Dendritic cell treated with granulocyte-macrophage colony-stimulating factor and Interleukin-4, amounts not matched to agents 40 ng/mL and 50 ng/mL, for 4 days (primary cell): ENCODE data around the gene SSUH2.

Experiments
- H3K27ac Mint-ChIP-seq: one replicate; pipeline ENCODE4 v1.8.0; 2022; ENCODE audit warnings: mild to moderate bottlenecking, mixed read lengths
- H3K27me3 Mint-ChIP-seq: one replicate; pipeline ENCODE4 v1.8.0; 2022; ENCODE audit warnings: mild to moderate bottlenecking, mixed read lengths
- H3K36me3 Mint-ChIP-seq: one replicate; pipeline ENCODE4 v1.8.0; 2022; ENCODE audit warnings: low read depth, mixed read lengths
- H3K4me1 Mint-ChIP-seq: one replicate; pipeline ENCODE4 v1.8.0; 2022; ENCODE audit warnings: low read depth, mixed read lengths
- H3K4me3 Mint-ChIP-seq: one replicate; pipeline ENCODE4 v1.8.0; 2022; ENCODE audit warnings: mild to moderate bottlenecking, moderate library complexity, mixed read lengths
- H3K9me3 Mint-ChIP-seq: one replicate; pipeline ENCODE4 v1.8.0; 2022; ENCODE audit warnings: mixed read lengths
- intact Hi-C: fragments of 100-400 bp; cut with micrococcal nuclease; formaldehyde crosslinking; loops from one replicate; pipeline ENCODE4 v1.15.0; 2022

The SSUH2 gene

GRCh38 chr3:8579943-8580342, 64.7 kb downstream of the SSUH2 start:
- Mint-ChIP-seq H3K4me1 (peaks cover 16% of the 10 kb centered on the region), H3K4me3 (no peak overlapping the region), H3K27ac (no peak overlapping the region), H3K9me3 (no peaks in the 10 kb centered on the region), H3K36me3 (no peaks in the 10 kb centered on the region), H3K27me3 (peaks cover 5% of the 10 kb centered on the region)
- intact Hi-C loops = no loop called here

GRCh38 chr3:8579096-8579495, 65.5 kb downstream of the SSUH2 start:
- Mint-ChIP-seq H3K4me3 (no peak overlapping the region), H3K4me1 (peaks cover 16% of the 10 kb centered on the region), H3K36me3 (no peaks in the 10 kb centered on the region), H3K27ac (no peak overlapping the region), H3K9me3 (no peaks in the 10 kb centered on the region), H3K27me3 (peaks cover 5% of the 10 kb centered on the region)
- intact Hi-C loops = no loop called here

DNA sequence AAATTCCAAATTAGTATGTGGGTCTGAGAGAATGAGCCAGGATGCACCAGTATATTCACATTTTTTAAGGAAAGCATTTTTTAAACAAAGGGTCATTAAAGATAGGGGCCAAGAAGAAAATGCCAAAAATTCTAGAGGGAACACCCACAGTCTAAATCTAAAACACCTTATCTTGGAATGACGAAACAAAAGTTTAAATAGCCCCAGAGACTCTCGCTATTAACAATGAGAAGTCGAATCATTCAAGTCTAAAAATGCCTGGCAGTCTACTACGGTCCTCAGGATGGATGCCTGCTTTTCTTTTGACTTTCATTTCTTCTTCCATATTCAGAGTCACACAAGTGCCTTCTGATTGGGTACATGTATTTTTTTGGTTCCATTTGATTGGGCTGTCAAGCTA, 66.3 kb downstream of the SSUH2 start:
- peaks cover 1% of the 10 kb centered on the region for H3K27me3 Mint-ChIP-seq
- H3K9me3 Mint-ChIP-seq = no peaks in the 10 kb centered on the region
- no peak overlapping the region for H3K27ac Mint-ChIP-seq
- H3K4me1 Mint-ChIP-seq = peaks cover 16% of the 10 kb centered on the region
- no peak overlapping the region for H3K4me3 Mint-ChIP-seq
- intact Hi-C loops = no loop called here
- no peaks in the 10 kb centered on the region for H3K36me3 Mint-ChIP-seq

GRCh38 chr3:8576841-8577571, 67.6 kb downstream of the SSUH2 start:
- Mint-ChIP-seq H3K27me3 (peaks cover 1% of the 10 kb centered on the region), H3K4me3 (no peak overlapping the region), H3K4me1 (peaks cover 16% of the 10 kb centered on the region), H3K27ac (no peak overlapping the region), H3K36me3 (no peaks in the 10 kb centered on the region), H3K9me3 (no peaks in the 10 kb centered on the region)
- intact Hi-C loops = no loop called here

- no peaks in the 10 kb centered on the region for H3K36me3 Mint-ChIP-seq
Observed at GRCh38 chr3:8576436-8576835, 68.2 kb downstream of the SSUH2 start.

GRCh38 chr3:8575364-8576104, 69.1 kb downstream of the SSUH2 start:
- H3K36me3 Mint-ChIP-seq = no peaks in the 10 kb centered on the region
- peaks cover 1% of the 10 kb centered on the region for H3K27me3 Mint-ChIP-seq
- peaks cover 31% of the 10 kb centered on the region for H3K4me1 Mint-ChIP-seq
- no peak overlapping the region for H3K4me3 Mint-ChIP-seq
- no peak overlapping the region for H3K27ac Mint-ChIP-seq
- no peaks in the 10 kb centered on the region for H3K9me3 Mint-ChIP-seq
- intact Hi-C loops = no loop called here

More at GRCh38 chr3:8576436-8576835, 68.2 kb downstream of the SSUH2 start:
- Mint-ChIP-seq H3K4me1 (peaks cover 22% of the 10 kb centered on the region), H3K4me3 (no peak overlapping the region), H3K27ac (no peak overlapping the region), H3K9me3 (no peaks in the 10 kb centered on the region), H3K27me3 (peaks cover 1% of the 10 kb centered on the region)
- intact Hi-C loops = no loop called here

DNA sequence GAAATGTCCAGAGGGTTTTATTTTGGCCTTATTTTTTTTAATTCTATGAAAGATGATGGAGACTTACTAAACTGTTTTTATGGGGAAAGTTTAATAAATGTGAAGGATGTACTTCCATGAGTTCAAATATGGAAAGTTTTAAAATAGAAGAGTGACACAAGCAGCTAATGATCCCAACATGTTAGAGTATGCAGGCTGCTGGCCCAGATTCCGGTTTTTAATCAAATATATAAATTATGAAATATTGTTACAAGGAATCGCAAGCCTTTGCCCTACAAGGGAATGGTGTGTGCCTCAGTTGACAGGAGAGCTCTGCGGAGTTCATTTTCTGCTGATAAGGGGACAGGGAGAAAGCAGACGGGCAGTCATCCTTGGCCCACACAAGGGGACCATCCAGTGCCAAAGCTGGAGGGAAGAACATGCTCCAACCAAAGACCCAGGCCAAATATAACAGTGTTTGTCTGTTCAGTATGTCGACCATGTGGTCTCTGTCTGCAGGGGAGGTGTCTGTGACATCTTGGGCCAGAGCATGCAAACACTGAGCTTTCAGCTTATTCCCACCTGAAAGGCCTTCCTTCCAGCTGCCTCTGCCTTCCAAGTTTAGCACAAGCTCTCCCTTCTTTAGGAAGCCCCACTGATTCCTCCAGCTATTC, 69.8 kb downstream of the SSUH2 start:
- no peaks in the 10 kb centered on the region for H3K27me3 Mint-ChIP-seq
- H3K4me3 Mint-ChIP-seq = no peak overlapping the region
- no peaks in the 10 kb centered on the region for H3K36me3 Mint-ChIP-seq
- H3K9me3 Mint-ChIP-seq = no peaks in the 10 kb centered on the region
- H3K27ac Mint-ChIP-seq = no peak overlapping the region
- intact Hi-C loops = no loop called here
- H3K4me1 Mint-ChIP-seq = peaks cover 33% of the 10 kb centered on the region

DNA sequence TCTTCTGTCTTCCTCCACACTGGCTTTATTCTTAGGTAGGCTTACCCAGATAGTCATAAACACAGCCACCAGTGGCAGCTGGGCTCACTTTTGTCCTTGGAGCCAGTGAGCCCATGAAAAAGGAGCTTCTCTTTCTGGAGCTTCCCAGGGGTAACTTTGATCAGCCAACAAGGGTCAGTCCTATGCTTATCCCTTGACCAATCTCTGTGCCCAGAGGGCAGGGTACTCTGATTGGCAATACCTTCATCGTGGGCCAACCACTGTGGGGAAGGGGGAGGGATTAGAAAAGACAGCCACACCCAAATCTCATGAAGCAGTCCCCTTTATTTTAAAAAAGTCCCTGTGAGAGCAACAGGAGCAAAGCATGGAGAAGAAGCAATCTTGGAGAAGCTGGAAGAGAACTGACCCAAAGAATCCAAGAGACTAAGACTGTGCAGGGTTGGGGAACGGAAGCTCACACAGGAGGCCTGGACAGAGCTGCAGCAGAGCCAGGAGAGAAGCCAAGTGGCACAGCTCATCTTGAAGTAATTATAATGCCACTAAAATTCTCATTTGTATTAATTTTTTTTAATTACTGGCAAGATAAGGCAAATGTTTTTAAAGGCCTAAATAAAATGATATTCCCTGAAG, 70.4 kb downstream of the SSUH2 start:
- no peak overlapping the region for H3K27ac Mint-ChIP-seq
- H3K27me3 Mint-ChIP-seq = no peaks in the 10 kb centered on the region
- no peaks in the 10 kb centered on the region for H3K36me3 Mint-ChIP-seq
- no peak overlapping the region for H3K4me3 Mint-ChIP-seq
- intact Hi-C loops = no loop called here
- peaks cover 36% of the 10 kb centered on the region for H3K4me1 Mint-ChIP-seq
- H3K9me3 Mint-ChIP-seq = no peaks in the 10 kb centered on the region

DNA sequence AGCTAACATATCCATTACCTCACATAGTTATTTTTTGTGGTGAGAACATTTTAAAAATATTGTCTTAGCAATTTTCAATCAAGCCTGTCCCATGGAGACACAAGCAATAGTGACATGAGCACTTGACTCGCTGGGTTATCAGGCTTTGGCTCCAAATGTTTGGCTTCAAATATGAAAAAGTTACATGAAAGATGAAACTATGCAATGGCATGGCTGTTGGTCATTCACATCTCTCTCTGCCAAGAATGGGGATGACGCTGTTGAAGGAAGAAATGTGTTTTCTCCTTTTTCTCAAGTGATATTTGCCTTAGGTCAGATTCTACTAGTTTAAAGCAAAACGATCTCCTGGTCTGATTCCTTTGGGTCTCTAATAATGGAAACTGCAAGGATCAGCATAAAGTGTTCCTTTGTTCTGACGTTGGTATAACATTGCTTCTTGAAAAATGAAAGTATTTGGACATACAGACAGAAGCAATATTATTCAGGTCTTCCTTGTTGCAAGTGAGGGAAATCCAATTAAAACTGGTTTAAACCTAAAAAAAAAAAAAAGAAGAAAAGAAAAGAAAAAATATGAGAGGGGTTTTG, 71.2 kb downstream of the SSUH2 start:
- no peaks in the 10 kb centered on the region for H3K36me3 Mint-ChIP-seq
- H3K4me3 Mint-ChIP-seq = no peak overlapping the region
- intact Hi-C loops = no loop called here
- H3K27me3 Mint-ChIP-seq = no peaks in the 10 kb centered on the region
- H3K27ac Mint-ChIP-seq = no peak overlapping the region
- H3K4me1 Mint-ChIP-seq = peaks cover 35% of the 10 kb centered on the region
- no peaks in the 10 kb centered on the region for H3K9me3 Mint-ChIP-seq

GRCh38 chr3:8571256-8571655, 73.3 kb downstream of the SSUH2 start:
- intact Hi-C loops = no loop called here
- H3K4me3 Mint-ChIP-seq = peak overlapping the region; percentile 14
- no peaks in the 10 kb centered on the region for H3K27me3 Mint-ChIP-seq
- peak overlapping the region; percentile 60 for H3K27ac Mint-ChIP-seq
- H3K36me3 Mint-ChIP-seq = no peaks in the 10 kb centered on the region
- peaks cover 34% of the 10 kb centered on the region for H3K4me1 Mint-ChIP-seq
- H3K9me3 Mint-ChIP-seq = no peaks in the 10 kb centered on the region
